ENCODE results near the gene ZC3H18.

DNA sequence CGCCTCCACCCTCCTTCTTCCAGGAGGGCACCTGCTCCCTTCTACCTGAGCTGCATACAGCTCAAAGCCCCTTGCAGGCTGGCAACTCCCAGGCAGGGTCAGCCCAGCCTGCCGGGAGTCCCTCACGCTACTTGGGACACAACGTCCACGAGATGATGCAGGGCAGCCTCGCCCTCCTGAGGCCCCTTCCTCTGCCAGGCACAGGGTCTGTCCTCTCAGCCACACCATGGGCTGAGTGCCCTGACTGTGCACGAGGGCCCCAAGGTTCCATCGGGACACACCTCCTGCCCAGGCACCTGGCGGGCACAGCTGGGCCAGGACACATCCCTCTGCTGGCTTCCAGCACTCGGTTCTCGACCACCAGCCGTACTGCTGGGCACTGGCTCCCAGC is 30.9 kb upstream of the ZC3H18 start:
- TF ChIP-seq, protein P1, sequence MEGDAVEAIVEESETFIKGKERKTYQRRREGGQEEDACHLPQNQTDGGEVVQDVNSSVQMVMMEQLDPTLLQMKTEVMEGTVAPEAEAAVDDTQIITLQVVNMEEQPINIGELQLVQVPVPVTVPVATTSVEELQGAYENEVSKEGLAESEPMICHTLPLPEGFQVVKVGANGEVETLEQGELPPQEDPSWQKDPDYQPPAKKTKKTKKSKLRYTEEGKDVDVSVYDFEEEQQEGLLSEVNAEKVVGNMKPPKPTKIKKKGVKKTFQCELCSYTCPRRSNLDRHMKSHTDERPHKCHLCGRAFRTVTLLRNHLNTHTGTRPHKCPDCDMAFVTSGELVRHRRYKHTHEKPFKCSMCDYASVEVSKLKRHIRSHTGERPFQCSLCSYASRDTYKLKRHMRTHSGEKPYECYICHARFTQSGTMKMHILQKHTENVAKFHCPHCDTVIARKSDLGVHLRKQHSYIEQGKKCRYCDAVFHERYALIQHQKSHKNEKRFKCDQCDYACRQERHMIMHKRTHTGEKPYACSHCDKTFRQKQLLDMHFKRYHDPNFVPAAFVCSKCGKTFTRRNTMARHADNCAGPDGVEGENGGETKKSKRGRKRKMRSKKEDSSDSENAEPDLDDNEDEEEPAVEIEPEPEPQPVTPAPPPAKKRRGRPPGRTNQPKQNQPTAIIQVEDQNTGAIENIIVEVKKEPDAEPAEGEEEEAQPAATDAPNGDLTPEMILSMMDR (IDR thresholded peaks at IDR 0.05) = no peak
- TF ChIP-seq EP300 (IDR thresholded peaks at IDR 0.05) (no peak), POLR2A (IDR thresholded peaks at IDR 0.05) (no peak), POLR2AphosphoS5 (IDR thresholded peaks at IDR 0.05) (no peak)
